ENCODE measurements around the gene RITA1.

The RITA1 gene

GRCh38 chr12:113154351-113154973 lies 31.1 kb upstream of the RITA1 start:
- no peak for DNase-seq

GRCh38 chr12:113155060-113155459 lies 30.5 kb upstream of the RITA1 start:
- DNase-seq = no peak

GRCh38 chr12:113155646-113156045 lies 29.9 kb upstream of the RITA1 start:
- no peak for DNase-seq

GRCh38 chr12:113157218-113157859 lies 28.2 kb upstream of the RITA1 start:
- no peak for DNase-seq

GRCh38 chr12:113158439-113159203 lies 26.9 kb upstream of the RITA1 start:
- no peak for DNase-seq

GRCh38 chr12:113159937-113160336 lies 25.6 kb upstream of the RITA1 start:
- DNase-seq = no peak

- peak; percentile 43 for DNase-seq
Observed at GRCh38 chr12:113161415-113162016, 24.0 kb upstream of the RITA1 start.

- DNase-seq = no peak
Observed at GRCh38 chr12:113162102-113163029, 23.2 kb upstream of the RITA1 start.

GRCh38 chr12:113163030-113163360 lies 22.5 kb upstream of the RITA1 start:
- no peak for DNase-seq

- no peak for DNase-seq
Observed at GRCh38 chr12:113164014-113164413, 21.5 kb upstream of the RITA1 start.

GRCh38 chr12:113165521-113166450 lies 19.7 kb upstream of the RITA1 start:
- DNase-seq = no peak

- no peak for DNase-seq
Observed at GRCh38 chr12:113167868-113168267, 17.7 kb upstream of the RITA1 start.

GRCh38 chr12:113169697-113170096 lies 15.8 kb upstream of the RITA1 start:
- no peak for DNase-seq

- no peak for DNase-seq
Observed at GRCh38 chr12:113170457-113170856, 15.1 kb upstream of the RITA1 start.

GRCh38 chr12:113170926-113171325 lies 14.6 kb upstream of the RITA1 start:
- DNase-seq = no peak

GRCh38 chr12:113171543-113171942 lies 14.0 kb upstream of the RITA1 start:
- no peak for DNase-seq

GRCh38 chr12:113172185-113172584 lies 13.3 kb upstream of the RITA1 start:
- DNase-seq = no peak

- DNase-seq = no peak
Observed at GRCh38 chr12:113173081-113173698, 12.3 kb upstream of the RITA1 start.

- DNase-seq = peak; percentile 80
Observed at GRCh38 chr12:113174461-113175384, 10.8 kb upstream of the RITA1 start.

GRCh38 chr12:113179023-113179422 lies 6.5 kb upstream of the RITA1 start:
- DNase-seq = no peak

All from activated CD4-positive, alpha-beta T cell treated with anti-CD3 and anti-CD28 coated beads, Interleukin-2, amount 50 U/mL, for 16 hours (primary cell).